Measurements from ENCODE around the gene NT5C3B.

Gene NT5C3B

GRCh38 chr17:41864836-41865595, 29.0 kb upstream of the NT5C3B start, which contains the start of gene KLHL11 (continued):
- TF ChIP-seq ZBTB20 (tag by site-specific recombination; IDR thresholded peaks at IDR 0.05) = peak; percentile 76
- no peak for TF ChIP-seq ZNF776 (tag by site-specific recombination; IDR thresholded peaks at IDR 0.05; ENCODE audit: borderline replicate concordance)
- TF ChIP-seq ZNF214 (tag by site-specific recombination; IDR thresholded peaks at IDR 0.05; ENCODE audit: borderline replicate concordance) = no peak
- no peak for TF ChIP-seq ZNF398 (tag by site-specific recombination; IDR thresholded peaks at IDR 0.05)
- TF ChIP-seq ZNF391 (tag by site-specific recombination; IDR thresholded peaks at IDR 0.05; ENCODE audit: borderline replicate concordance, low read depth) = no peak
- 0 out of 2 replicates have a peak, but pooled peaks have one; percentile 46 for TF ChIP-seq ZNF501 (tag by site-specific recombination; IDR thresholded peaks at IDR 0.05)
- no peak for TF ChIP-seq ZNF223 (tag by site-specific recombination; IDR thresholded peaks at IDR 0.05)
- no peak for TF ChIP-seq ZNF248 (tag by site-specific recombination; IDR thresholded peaks at IDR 0.05)
- TF ChIP-seq ZBTB26 (tag by site-specific recombination; optimal IDR thresholded peaks at IDR 0.05) = peak; percentile 98
- TF ChIP-seq ZNF133 (tag by site-specific recombination; IDR thresholded peaks at IDR 0.05) = no peak
- TF ChIP-seq PRDM4 (tag by site-specific recombination; IDR thresholded peaks at IDR 0.05) = no peak
- TF ChIP-seq IKZF3 (tag by site-specific recombination; IDR thresholded peaks at IDR 0.05) = peak; percentile 72; the same call in 1 of the 2 replicates
- TF ChIP-seq TRIM28 (IDR thresholded peaks at IDR 0.05; ENCODE audit: borderline replicate concordance, low read length) = peak; percentile 45; the same call in 1 of the 2 replicates
- peak; percentile 88 for TF ChIP-seq ZNF76 (tag by site-specific recombination; IDR thresholded peaks at IDR 0.05; ENCODE audit: borderline replicate concordance, low read depth)
- no peak for TF ChIP-seq ZNF184 (tag by site-specific recombination; IDR thresholded peaks at IDR 0.05)
- no peak for TF ChIP-seq ZNF274 (IDR thresholded peaks at IDR 0.05; ENCODE audit: low read length)
- TF ChIP-seq ZNF274 (tag by site-specific recombination; IDR thresholded peaks at IDR 0.05; ENCODE audit: borderline replicate concordance) = no peak
- no peak for TF ChIP-seq SETDB1 (IDR thresholded peaks at IDR 0.05; ENCODE audit: insufficient read length, low read length)
- TF ChIP-seq ZEB2 (tag by site-specific recombination; IDR thresholded peaks at IDR 0.05) = peak; percentile 63
- no peak for TF ChIP-seq ZNF354C (tag by site-specific recombination; IDR thresholded peaks at IDR 0.05; ENCODE audit: borderline replicate concordance, low read depth)
- no peak for TF ChIP-seq ELK4 (IDR thresholded peaks at IDR 0.05; ENCODE audit: borderline replicate concordance, low read depth, low read length)
- TF ChIP-seq BCL11A (tag by site-specific recombination; IDR thresholded peaks at IDR 0.05; ENCODE audit: low read depth) = no peak
- TF ChIP-seq SP3 (tag by site-specific recombination; IDR thresholded peaks at IDR 0.05) = no peak
- TF ChIP-seq ZIC2 (tag by site-specific recombination; IDR thresholded peaks at IDR 0.05) = no peak
- TF ChIP-seq HOXA7 (CRISPR knock-in tag; IDR thresholded peaks at IDR 0.05; ENCODE audit: borderline replicate concordance) = no peak
- TF ChIP-seq GLIS2 (tag by site-specific recombination; IDR thresholded peaks at IDR 0.05) = peak; percentile 97; the same call in 1 of the 2 replicates
- 0 out of 2 replicates have a peak, but pooled peaks have one; percentile 29 for TF ChIP-seq REST (tag by site-specific recombination; IDR thresholded peaks at IDR 0.05)
- TF ChIP-seq ZNF350 (tag by site-specific recombination; IDR thresholded peaks at IDR 0.05) = no peak
- peak; percentile 38; the same call in 1 of the 2 replicates for TF ChIP-seq KLF8 (tag by site-specific recombination; IDR thresholded peaks at IDR 0.05)
- no peak for TF ChIP-seq ZNF670 (tag by site-specific recombination; IDR thresholded peaks at IDR 0.05; ENCODE audit: low read depth)
